PC-3 (cell line): ENCODE measurements around the gene ASIC5. TPM values are rescaled to one million over a fixed set of nuclear protein-coding genes. Genes with fewer than 3 reads are reported as not detected.

Experiments used
- ATAC-seq: fragments of 200-7000 bp; cut with Tn5 transposase; 2 replicates; pipeline ENCODE4 v1.9.1; 2020; ENCODE audit warnings: mild to moderate bottlenecking, moderate library complexity
- BruUV-seq: library from RNA; stranded (reverse); fragments of 400-500 nt; replicated peaks from 2 replicates; lab custom pipeline; 2021; lab: Mats Ljungman, UMichigan
- CTCF ChIA-PET: fragments of 300-600 bp; sonication (Branson Sonifier 250); formaldehyde crosslinking; loops from one replicate; lab custom pipeline; 2022; ENCODE audit warnings: antibody characterized with exemption; lab: Charles Lee
- POLR2A ChIA-PET: fragments of 300-600 bp; sonication (Branson Sonifier 250); formaldehyde crosslinking; loops from one replicate; lab custom pipeline; 2022; ENCODE audit warnings: antibody characterized with exemption; ENCODE audit not compliant: unreplicated experiment; lab: Charles Lee
- DNase-seq: peaks from one replicate; pipeline ENCODE4 v3.0.0-alpha.2; 2015
- H2AFZ ChIP-seq: fragments of 300-600 bp; sonication (generic); 2 replicates; pipeline ENCODE4 v1.6.0; 2016; ENCODE audit warnings: antibody characterized with exemption, low read length
- H3F3A ChIP-seq: fragments of 300-600 bp; sonication (generic); one replicate; pipeline ENCODE4 v1.6.0; 2017; ENCODE audit warnings: antibody characterized with exemption, low read length, control low read depth, mild to moderate bottlenecking; ENCODE audit not compliant: unreplicated experiment
- H3K27ac ChIP-seq: fragments of 300-600 bp; sonication (generic); 2 replicates; pipeline ENCODE4 v1.5.1; 2016; ENCODE audit warnings: mild to moderate bottlenecking, low read length
- H3K27me3 ChIP-seq: fragments of 300-600 bp; sonication (generic); 2 replicates; pipeline ENCODE4 v1.6.1; 2016; ENCODE audit warnings: low read length, mixed read lengths
- H3K36me3 ChIP-seq: fragments of 300-600 bp; sonication (generic); 2 replicates; pipeline ENCODE4 v1.6.1; 2016; ENCODE audit warnings: low read depth, mixed run types, low read length, mixed read lengths
- H3K4me1 ChIP-seq: fragments of 300-600 bp; sonication (generic); 2 replicates; pipeline ENCODE4 v1.5.1; 2016; ENCODE audit warnings: low read length; ENCODE audit not compliant: insufficient read depth
- H3K4me2 ChIP-seq: fragments of 300-600 bp; sonication (generic); 2 replicates; pipeline ENCODE4 v1.6.0; 2016; ENCODE audit warnings: low read length
- H3K4me3 ChIP-seq: fragments of 300-600 bp; sonication (generic); 2 replicates; pipeline ENCODE4 v1.5.1; 2016; ENCODE audit warnings: mild to moderate bottlenecking, low read length, mixed read lengths
- H3K79me2 ChIP-seq: fragments of 300-600 bp; sonication (generic); 2 replicates; pipeline ENCODE4 v1.6.1; 2017; ENCODE audit warnings: low read length, mixed read lengths
- H3K9ac ChIP-seq: fragments of 300-600 bp; sonication (generic); 2 replicates; pipeline ENCODE4 v1.6.0; 2016; ENCODE audit warnings: mild to moderate bottlenecking, low read length
- H3K9me2 ChIP-seq: fragments of 300-600 bp; sonication (generic); replicated peaks from 2 replicates; pipeline ENCODE4 v1.6.1; 2016; ENCODE audit warnings: mixed run types, low read length, mixed read lengths
- H3K9me3 ChIP-seq: fragments of 300-600 bp; sonication (generic); 2 replicates; pipeline ENCODE4 v1.6.1; 2016; ENCODE audit warnings: low read length, mixed read lengths
- H4K20me1 ChIP-seq: fragments of 300-600 bp; sonication (generic); 2 replicates; pipeline ENCODE4 v1.6.1; 2016; ENCODE audit warnings: low read length, mixed read lengths
- CTCF ChIP-seq: fragments of 300-600 bp; sonication (generic); conservative IDR thresholded peaks from 2 replicates; pipeline ENCODE4 v1.5.1; 2017; ENCODE audit warnings: antibody characterized with exemption, low read depth, mild to moderate bottlenecking, low read length
- EZH2 ChIP-seq: fragments of 300-600 bp; sonication (generic); IDR thresholded peaks from one replicate; pipeline ENCODE4 v1.6.1; 2017; ENCODE audit warnings: antibody characterized with exemption, mild to moderate bottlenecking, low read length; ENCODE audit not compliant: unreplicated experiment
- EZH2phosphoT487 ChIP-seq: fragments of 300-600 bp; sonication (generic); IDR thresholded peaks from 2 replicates; pipeline ENCODE4 v1.6.1; 2018; ENCODE audit warnings: mild to moderate bottlenecking, antibody characterized with exemption, low read length, borderline replicate concordance
- intact Hi-C: fragments of 100-400 bp; cut with micrococcal nuclease; formaldehyde crosslinking; loops from 2 replicates; pipeline ENCODE4 v1.9.0; 2023
- total RNA-seq: library from RNA; depleted of rRNA; stranded (reverse); fragments of >200 nt; gene quantifications from 2 replicates; pipeline ENCODE4 v1.2.3, GENCODE V29; 2014

The ASIC5 gene
- total RNA-seq, 1 experiment from 2014 or later: not detected

GRCh38 chr4:155889946-155890345 lies 23.9 kb upstream of the ASIC5 start:
- Histone ChIP-seq H3K27me3 (no peaks in the 10 kb centered on the region), H3K4me1 (no peaks in the 10 kb centered on the region), H3K79me2 (no peaks in the 10 kb centered on the region), H4K20me1 (no peaks in the 10 kb centered on the region), H2AFZ (no peak overlapping the region), H3K9ac (no peak overlapping the region), H3K4me2 (no peak overlapping the region), H3K27ac (no peak overlapping the region), H3K36me3 (no peaks in the 10 kb centered on the region), H3F3A (no peaks in the 10 kb centered on the region), H3K4me3 (no peak overlapping the region), H3K9me2 (no peaks in the 10 kb centered on the region), H3K9me3 (no peaks in the 10 kb centered on the region)
- ATAC-seq (no peak), DNase-seq (no peak)
- intact Hi-C loops: no loop called here
- CTCF ChIA-PET: no interaction called here
- TF ChIP-seq CTCF (no peak), EZH2phosphoT487 (no peak), EZH2 (no peak)
- POLR2A ChIA-PET: no interaction called here
- BruUV-seq: no TSS peak

GRCh38 chr4:155889031-155889793 lies 23.1 kb upstream of the ASIC5 start:
- no TSS peak for BruUV-seq
- Histone ChIP-seq H3K27me3 (no peaks in the 10 kb centered on the region), H3K4me2 (no peak overlapping the region), H2AFZ (no peak overlapping the region), H3K9me3 (no peaks in the 10 kb centered on the region), H3K27ac (no peak overlapping the region), H3K4me3 (no peak overlapping the region), H3K36me3 (no peaks in the 10 kb centered on the region), H3K9me2 (no peaks in the 10 kb centered on the region), H4K20me1 (no peaks in the 10 kb centered on the region), H3F3A (no peaks in the 10 kb centered on the region), H3K4me1 (no peaks in the 10 kb centered on the region), H3K79me2 (no peaks in the 10 kb centered on the region), H3K9ac (no peak overlapping the region)
- CTCF ChIA-PET: no interaction called here
- POLR2A ChIA-PET: no interaction called here
- ATAC-seq: no peak
- intact Hi-C loops: no loop called here
- peak; percentile 22 for DNase-seq
- TF ChIP-seq EZH2phosphoT487 (no peak), CTCF (no peak), EZH2 (no peak)

GRCh38 chr4:155887847-155888570 lies 21.9 kb upstream of the ASIC5 start:
- H3K4me2 ChIP-seq: no peak overlapping the region
- POLR2A ChIA-PET: no interaction called here
- H3K36me3 ChIP-seq: no peaks in the 10 kb centered on the region
- no peaks in the 10 kb centered on the region for H3K9me2 ChIP-seq
- no peaks in the 10 kb centered on the region for H3K79me2 ChIP-seq
- BruUV-seq: no TSS peak
- intact Hi-C loops: no loop called here
- ATAC-seq: no peak
- no peaks in the 10 kb centered on the region for H3K9me3 ChIP-seq
- H3K4me1 ChIP-seq: no peaks in the 10 kb centered on the region
- no peaks in the 10 kb centered on the region for H4K20me1 ChIP-seq
- H2AFZ ChIP-seq: no peak overlapping the region
- no peak overlapping the region for H3K27ac ChIP-seq
- CTCF ChIA-PET: no interaction called here
- DNase-seq: no peak
- no peaks in the 10 kb centered on the region for H3F3A ChIP-seq
- no peak overlapping the region for H3K4me3 ChIP-seq
- no peak overlapping the region for H3K9ac ChIP-seq
- TF ChIP-seq EZH2: no peak
- TF ChIP-seq EZH2phosphoT487: no peak
- TF ChIP-seq CTCF: no peak
- H3K27me3 ChIP-seq: no peaks in the 10 kb centered on the region
